CD8-positive, alpha-beta memory T cell (primary cell): ENCODE measurements around the gene FOXK1. TPM values are rescaled to one million over a fixed set of nuclear protein-coding genes. Genes with fewer than 3 reads are reported as not detected.
"Not testable (repeated sequence)": the region's sequence is repeated elsewhere in the genome, so short reads cannot be mapped to it uniquely, and the experiment has no call there.

Experiments
- CTCF ChIA-PET: fragments of 350-600 bp; sonication (Branson Sonifier 250); formaldehyde crosslinking; loops from one replicate; lab custom pipeline; 2021; ENCODE audit warnings: antibody characterized with exemption; lab: Charles Lee
- POLR2A ChIA-PET: fragments of 350-600 bp; sonication (Branson Sonifier 250); formaldehyde crosslinking; loops from one replicate; lab custom pipeline; 2021; ENCODE audit warnings: antibody characterized with exemption; lab: Charles Lee
- DNase-seq, 5 donors: peaks; one replicate each; pipeline versions ENCODE4 v3.0.0 to v3.0.0-alpha.2; 2020 to 2022; ENCODE audit warnings: mixed read lengths in 1 of 5
- H3K27ac ChIP-seq: one replicate; pipeline ENCODE4 v1.7.0; 2013; ENCODE audit warnings: low read depth, mild to moderate bottlenecking, low read length, moderate library complexity
- H3K27me3 ChIP-seq: 2 replicates; pipeline ENCODE4 v1.7.0; 2013; ENCODE audit warnings: low read length, mild to moderate bottlenecking; ENCODE audit not compliant: insufficient read depth, poor library complexity, severe bottlenecking
- H3K36me3 ChIP-seq: 2 replicates; pipeline ENCODE4 v1.7.0; 2013; ENCODE audit warnings: mild to moderate bottlenecking, low read length, moderate library complexity; ENCODE audit not compliant: insufficient read depth
- H3K4me1 ChIP-seq: 2 replicates; pipeline ENCODE4 v1.7.0; 2013; ENCODE audit warnings: mild to moderate bottlenecking, low read length, moderate library complexity; ENCODE audit not compliant: insufficient read depth
- H3K4me3 ChIP-seq: 2 replicates; pipeline ENCODE4 v1.7.0; 2013; ENCODE audit warnings: mild to moderate bottlenecking, low read length
- H3K9me3 ChIP-seq: 2 replicates; pipeline ENCODE4 v1.7.0; 2013; ENCODE audit warnings: mild to moderate bottlenecking, low read length
- H3K27ac Mint-ChIP-seq, 8 donors: one replicate each; pipeline ENCODE4 v1.8.0; 2020 to 2021; ENCODE audit warnings: mixed read lengths in 8 of 8, mild to moderate bottlenecking in 6 of 8, inconsistent platforms in 3 of 8, moderate library complexity in 3 of 8
- H3K27me3 Mint-ChIP-seq, 2 donors: one replicate each; pipeline ENCODE4 v1.8.0; 2020 to 2021; ENCODE audit warnings: mixed read lengths in 2 of 2, mild to moderate bottlenecking in 1 of 2, moderate library complexity in 1 of 2
- H3K36me3 Mint-ChIP-seq, 3 donors: one replicate each; pipeline ENCODE4 v1.8.0; 2020 to 2021; ENCODE audit warnings: mixed read lengths in 3 of 3, inconsistent platforms in 1 of 3, mild to moderate bottlenecking in 1 of 3
- H3K4me1 Mint-ChIP-seq, 3 donors: one replicate each; pipeline ENCODE4 v1.8.0; 2020 to 2021; ENCODE audit warnings: mixed read lengths in 3 of 3, inconsistent platforms in 1 of 3, mild to moderate bottlenecking in 1 of 3
- H3K4me3 Mint-ChIP-seq, 7 donors: one replicate each; pipeline ENCODE4 v1.8.0; 2020 to 2021; ENCODE audit warnings: mixed read lengths in 7 of 7, mild to moderate bottlenecking in 6 of 7, moderate library complexity in 4 of 7, inconsistent platforms in 2 of 7
- H3K9me3 Mint-ChIP-seq, 5 donors: one replicate each; pipeline ENCODE4 v1.8.0; 2020 to 2022; ENCODE audit warnings: mixed read lengths in 5 of 5, mild to moderate bottlenecking in 3 of 5, moderate library complexity in 2 of 5, inconsistent platforms in 1 of 5
- polyA plus RNA-seq: library from polyadenylated mRNA; unstranded; fragments of 300-500 nt; fragmentation: Illumina TruSeq; gene quantifications from one replicate; pipeline ENCODE4 v1.2.3, GENCODE V29; 2021
- total RNA-seq, 2 experiments: library from RNA; stranded (reverse); gene quantifications; one replicate each; pipeline ENCODE4 v1.2.3, GENCODE V29; 2021

Gene FOXK1
- total and polyA plus RNA-seq, 3 experiments from 2014 or later: 4.5 to 38.4 (median 35.6) TPM

DNA sequence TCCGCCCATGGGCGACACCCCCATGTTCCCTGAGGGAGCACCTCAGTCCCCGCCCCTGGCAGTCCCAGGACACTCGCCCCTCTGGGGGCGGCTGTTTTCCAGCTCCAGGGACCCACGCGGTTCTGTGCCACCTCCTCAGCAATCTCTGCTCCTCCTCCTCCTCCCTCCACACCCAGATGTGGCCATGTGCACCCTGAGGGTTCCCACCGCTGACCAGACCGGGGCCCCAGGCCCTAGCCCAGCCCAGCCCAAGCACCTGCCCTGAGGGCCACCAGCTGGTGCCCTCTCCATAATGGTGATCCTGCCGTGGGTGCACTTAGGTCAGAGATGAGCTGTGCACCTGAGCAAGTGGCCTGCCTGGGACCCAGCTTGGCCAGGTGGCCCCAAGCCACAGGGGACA is 118.4 kb downstream of the FOXK1 start:
- Mint-ChIP-seq H3K27ac (no peak overlapping the region), H3K4me1 (peaks cover 0 to 5% (median 0%) of the 10 kb centered on the region in 3 donors), H3K36me3 (no peaks in the 10 kb centered on the region), H3K4me3 (no peak overlapping the region), H3K27me3 (no peaks in the 10 kb centered on the region), H3K9me3 (no peaks in the 10 kb centered on the region)
- Histone ChIP-seq H3K4me3 (no peak overlapping the region), H3K36me3 (no peaks in the 10 kb centered on the region), H3K27ac (no peak overlapping the region), H3K27me3 (no peaks in the 10 kb centered on the region), H3K9me3 (no peaks in the 10 kb centered on the region), H3K4me1 (no peaks in the 10 kb centered on the region)
- no peak for DNase-seq
- ChIA-PET POLR2A (no interaction called here), CTCF (no interaction called here)

DNA sequence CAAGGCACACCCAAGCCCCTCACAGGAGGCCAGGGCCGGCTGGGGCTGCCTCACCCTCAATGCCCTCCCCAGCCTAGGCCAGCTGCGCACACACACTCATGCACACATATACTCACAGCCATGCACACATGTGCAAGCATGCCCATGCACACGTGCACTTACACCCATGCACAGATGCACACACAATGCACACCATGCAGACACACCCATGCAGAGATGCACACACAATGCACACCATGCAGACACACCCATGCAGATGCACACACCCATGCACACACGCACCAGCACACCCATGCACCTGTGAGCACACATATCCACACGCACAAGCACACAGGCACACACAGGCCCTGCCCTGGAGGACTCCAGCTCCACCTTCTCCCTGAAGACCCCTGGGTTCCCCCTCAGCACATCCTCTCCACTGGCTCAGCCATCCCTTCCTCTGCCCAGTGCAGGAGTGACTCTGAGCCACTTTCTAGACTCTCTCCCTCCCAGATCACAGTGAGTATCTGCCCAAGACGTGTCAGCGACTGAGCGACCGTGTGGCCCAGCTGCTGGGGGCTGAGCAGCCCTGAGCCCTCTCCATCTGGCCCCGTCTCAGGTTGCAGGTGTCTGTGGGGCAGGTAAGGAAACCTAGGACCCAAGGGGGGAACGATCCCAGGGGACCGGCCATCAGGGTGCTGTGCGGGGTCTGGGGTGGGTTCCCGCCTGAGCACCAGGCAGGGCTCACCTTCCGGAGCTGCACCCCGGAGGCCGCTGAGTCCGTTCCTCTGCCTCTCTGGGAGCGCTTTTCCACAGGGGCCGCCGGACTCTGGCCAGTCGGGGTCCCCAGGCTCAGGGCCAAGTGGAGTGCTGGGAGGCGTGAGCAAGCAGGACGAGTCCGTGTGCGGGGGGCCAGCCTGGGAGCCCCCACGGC is 119.1 kb downstream of the FOXK1 start:
- ChIA-PET POLR2A (no interaction called here), CTCF (interaction anchor here (1.2 kb wide), 1 partner anchor 9 kb away, joined by 3 read pairs; no protein-coding TSS in a partner anchor)
- no peak for DNase-seq
- Histone ChIP-seq H3K9me3 (no peaks in the 10 kb centered on the region), H3K4me1 (no peaks in the 10 kb centered on the region), H3K27me3 (no peaks in the 10 kb centered on the region), H3K36me3 (no peaks in the 10 kb centered on the region), H3K27ac (no peak overlapping the region), H3K4me3 (no peak overlapping the region)
- H3K36me3 Mint-ChIP-seq: no peaks in the 10 kb centered on the region
- H3K4me1 Mint-ChIP-seq: peaks cover 0 to 5% (median 0%) of the 10 kb centered on the region in 3 donors
- H3K27me3 Mint-ChIP-seq: no peaks in the 10 kb centered on the region
- no peaks in the 10 kb centered on the region for H3K9me3 Mint-ChIP-seq
- no peak overlapping the region for H3K27ac Mint-ChIP-seq
- peak overlapping the region in 1 of 7 donors; percentile 32 for H3K4me3 Mint-ChIP-seq

DNA sequence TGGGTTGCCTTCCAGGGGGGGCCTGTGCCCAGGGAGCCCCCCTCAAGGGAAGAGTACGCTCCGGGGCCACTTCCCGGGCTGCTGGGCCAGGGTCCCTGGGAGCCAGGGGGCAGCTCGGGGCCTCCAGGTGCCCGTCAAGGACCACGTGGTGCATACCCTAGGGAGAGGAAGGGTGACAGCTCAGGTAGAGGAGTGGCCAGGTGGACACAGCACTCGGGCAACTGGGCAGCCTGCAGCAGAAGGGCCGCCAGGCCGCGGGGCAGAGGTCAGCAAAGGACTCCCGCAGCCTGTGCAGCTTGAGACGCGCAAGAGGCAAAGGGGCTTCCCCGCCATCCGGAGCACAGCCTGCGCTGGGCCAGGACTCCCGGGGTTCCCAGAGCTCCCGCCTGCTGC is 119.7 kb downstream of the FOXK1 start:
- H3K36me3 Mint-ChIP-seq: no peaks in the 10 kb centered on the region
- Histone ChIP-seq H3K4me1 (no peaks in the 10 kb centered on the region), H3K4me3 (no peak overlapping the region), H3K36me3 (no peaks in the 10 kb centered on the region), H3K9me3 (no peaks in the 10 kb centered on the region), H3K27ac (no peak overlapping the region), H3K27me3 (no peaks in the 10 kb centered on the region)
- H3K27ac Mint-ChIP-seq: no peak overlapping the region
- ChIA-PET POLR2A (no interaction called here), CTCF (interaction anchor here (1.2 kb wide), 1 partner anchor 9 kb away, joined by 3 read pairs; no protein-coding TSS in a partner anchor)
- peaks cover 0 to 5% (median 0%) of the 10 kb centered on the region in 3 donors for H3K4me1 Mint-ChIP-seq
- no peaks in the 10 kb centered on the region for H3K9me3 Mint-ChIP-seq
- no peak overlapping the region for H3K4me3 Mint-ChIP-seq
- H3K27me3 Mint-ChIP-seq: no peaks in the 10 kb centered on the region
- DNase-seq: no peak

DNA sequence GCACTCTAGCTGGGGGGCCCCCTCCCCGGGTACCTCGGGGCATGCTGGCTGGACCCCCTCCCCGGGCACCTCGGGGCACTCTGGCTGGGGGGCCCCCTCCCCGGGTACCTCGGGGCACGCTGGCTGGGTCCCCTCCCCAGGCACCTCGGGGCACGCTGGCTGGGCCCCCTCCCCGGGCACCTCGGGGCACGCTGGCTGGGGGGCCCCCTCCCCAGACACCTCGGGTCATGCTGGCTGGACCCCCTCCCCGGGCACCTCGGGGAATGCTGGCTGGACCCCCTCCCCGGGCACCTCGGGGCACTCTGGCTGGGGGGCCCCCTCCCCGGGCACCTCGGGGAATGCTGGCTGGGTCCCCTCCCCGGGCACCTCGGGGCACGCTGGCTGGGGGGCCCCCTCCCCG is 120.5 kb downstream of the FOXK1 start:
- POLR2A ChIA-PET, H3K27me3 Mint-ChIP-seq, H3K9me3 Mint-ChIP-seq, H3K36me3 ChIP-seq, H3K4me1 Mint-ChIP-seq, H3K27ac Mint-ChIP-seq, H3K4me3 ChIP-seq, H3K27me3 ChIP-seq, DNase-seq, H3K4me1 ChIP-seq, H3K4me3 Mint-ChIP-seq, H3K36me3 Mint-ChIP-seq, H3K27ac ChIP-seq, H3K9me3 ChIP-seq: not testable (repeated sequence)
- CTCF ChIA-PET: interaction anchor here (1.2 kb wide), 1 partner anchor 10 kb away, joined by 3 read pairs; no protein-coding TSS in a partner anchor

DNA sequence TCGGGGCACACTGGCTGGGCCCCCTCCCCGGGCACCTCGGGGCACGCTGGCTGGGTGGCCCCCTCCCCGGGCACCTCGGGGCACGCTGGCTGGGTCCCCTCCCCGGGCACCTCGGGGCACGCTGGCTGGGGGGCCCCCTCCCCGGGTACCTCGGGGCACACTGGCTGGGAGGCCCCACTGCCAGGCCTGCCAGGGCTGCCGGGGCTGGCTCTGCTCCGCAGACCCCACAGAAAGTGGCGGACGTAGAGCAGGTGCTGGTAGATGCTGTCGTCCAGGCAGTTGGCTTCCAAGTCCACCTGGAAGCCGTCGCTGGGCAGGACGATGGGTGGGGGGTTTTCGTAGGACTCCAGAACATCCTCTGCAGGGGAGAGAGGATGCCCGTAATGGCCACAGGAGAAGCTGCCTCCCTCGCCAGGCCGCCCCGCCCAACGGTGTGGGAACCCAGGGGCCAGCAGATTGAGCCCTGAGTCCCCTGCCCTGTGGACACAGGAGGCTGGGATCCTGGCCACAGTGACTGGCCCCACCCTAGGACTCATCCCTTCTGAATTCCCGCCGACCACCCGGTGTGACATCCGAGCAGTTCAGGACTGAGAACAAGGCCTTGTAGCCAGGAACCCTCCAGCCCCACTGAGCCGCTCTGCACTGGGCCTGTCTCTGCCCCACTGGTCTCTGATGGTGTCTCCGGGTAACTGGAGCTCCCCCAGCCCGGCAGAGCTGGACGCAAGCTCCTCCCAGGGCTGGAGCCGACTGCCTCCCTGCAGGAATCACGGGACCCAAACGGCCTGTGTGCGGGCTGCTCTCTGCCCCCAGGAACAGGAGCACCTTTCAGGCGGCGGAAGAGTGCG is 121.5 kb downstream of the FOXK1 start:
- Histone ChIP-seq H3K27me3 (no peaks in the 10 kb centered on the region), H3K36me3 (no peaks in the 10 kb centered on the region), H3K4me3 (no peak overlapping the region), H3K27ac (no peak overlapping the region), H3K4me1 (no peaks in the 10 kb centered on the region), H3K9me3 (no peaks in the 10 kb centered on the region)
- POLR2A ChIA-PET: no interaction called here
- Mint-ChIP-seq H3K27ac (no peak overlapping the region), H3K9me3 (no peaks in the 10 kb centered on the region), H3K36me3 (no peaks in the 10 kb centered on the region), H3K4me1 (peaks cover 0 to 5% (median 0%) of the 10 kb centered on the region in 3 donors), H3K27me3 (no peaks in the 10 kb centered on the region), H3K4me3 (peak overlapping the region in 1 of 7 donors; percentile 18)
- peak in 1 of 5 donors; percentile 43 for DNase-seq
- CTCF ChIA-PET: no interaction called here

DNA sequence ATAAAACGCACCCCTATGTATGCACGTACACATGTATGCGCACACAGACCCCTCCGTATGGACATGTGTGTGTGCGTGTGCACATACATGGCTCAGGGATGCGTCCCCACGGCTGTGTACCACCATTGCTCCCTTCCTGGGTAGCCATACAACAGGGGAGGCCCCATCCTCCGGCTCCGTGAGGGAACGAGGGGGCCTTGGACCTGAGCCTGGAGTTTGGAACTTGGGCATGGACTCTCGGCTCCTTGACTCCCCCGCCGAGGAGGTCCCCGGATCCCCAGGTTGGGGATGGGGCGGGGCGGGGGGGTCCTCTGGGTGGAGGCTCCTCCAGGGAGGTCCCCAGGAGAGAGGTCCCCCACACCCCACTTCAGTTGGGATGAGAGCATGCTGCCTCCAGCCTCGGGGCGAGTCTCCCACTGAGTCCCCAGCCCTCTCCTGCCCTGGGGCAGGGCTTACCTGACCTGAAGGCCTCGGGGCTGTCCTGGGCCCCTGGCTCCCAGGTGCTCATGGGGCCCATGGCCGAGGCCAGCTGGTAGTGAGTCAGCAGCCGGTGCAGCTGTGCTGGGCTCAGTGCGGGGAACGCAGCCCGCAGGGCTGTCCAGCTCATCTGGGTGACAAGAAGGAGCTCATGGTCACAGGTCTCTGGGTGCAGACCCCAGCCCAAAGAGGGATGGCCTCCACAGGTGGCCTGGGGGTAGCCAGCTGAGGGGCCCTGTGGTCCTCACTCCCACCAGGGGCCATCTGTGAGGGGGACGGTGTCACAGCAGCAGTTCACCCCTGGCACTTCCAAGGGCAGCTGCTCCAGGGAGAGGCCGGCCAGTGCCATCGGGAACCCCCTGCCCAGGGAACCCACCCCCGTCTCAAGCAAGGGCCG is 123.3 kb downstream of the FOXK1 start:
- Mint-ChIP-seq H3K9me3 (no peaks in the 10 kb centered on the region), H3K4me1 (peaks cover 4 to 16% (median 8%) of the 10 kb centered on the region in 3 donors), H3K27me3 (peaks cover 2% of the 10 kb centered on the region in 2 donors), H3K36me3 (no peaks in the 10 kb centered on the region), H3K27ac (no peak overlapping the region), H3K4me3 (no peak overlapping the region)
- Histone ChIP-seq H3K9me3 (no peaks in the 10 kb centered on the region), H3K27ac (no peak overlapping the region), H3K4me1 (no peaks in the 10 kb centered on the region), H3K27me3 (no peaks in the 10 kb centered on the region), H3K36me3 (no peaks in the 10 kb centered on the region), H3K4me3 (no peak overlapping the region)
- ChIA-PET POLR2A (no interaction called here), CTCF (no interaction called here)
- no peak for DNase-seq

DNA sequence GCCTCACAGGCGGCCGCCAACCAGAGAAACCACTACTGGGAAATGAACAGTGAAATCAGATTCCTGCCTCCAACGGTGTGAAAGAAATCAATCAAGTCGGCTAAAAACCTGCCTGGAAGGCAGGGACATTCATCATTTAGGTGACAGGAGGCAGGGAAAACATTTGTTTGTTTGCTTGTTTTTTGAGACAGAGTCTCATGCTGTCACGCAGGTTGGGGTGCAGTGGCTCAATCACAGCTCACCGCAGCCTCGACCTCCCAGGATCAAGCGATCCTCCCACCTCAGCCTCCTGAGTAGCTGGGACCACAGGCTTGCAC is 123.8 kb downstream of the FOXK1 start:
- no peaks in the 10 kb centered on the region for H3K9me3 ChIP-seq

More for the DNA sequence above, 123.8 kb downstream of the FOXK1 start:
- Histone ChIP-seq H3K27ac (no peak overlapping the region), H3K36me3 (no peaks in the 10 kb centered on the region), H3K4me1 (no peaks in the 10 kb centered on the region), H3K4me3 (no peak overlapping the region), H3K27me3 (no peaks in the 10 kb centered on the region)
- CTCF ChIA-PET: no interaction called here
- DNase-seq: no peak
- Mint-ChIP-seq H3K4me1 (peaks cover 7 to 16% (median 10%) of the 10 kb centered on the region in 3 donors), H3K27me3 (peaks cover 4% of the 10 kb centered on the region in 2 donors), H3K36me3 (no peaks in the 10 kb centered on the region), H3K9me3 (no peaks in the 10 kb centered on the region), H3K27ac (no peak overlapping the region), H3K4me3 (no peak overlapping the region)
- POLR2A ChIA-PET: no interaction called here
